H1 (cell line): Measurements from ENCODE around the gene MYO18A. TPM values are rescaled to one million over a fixed set of nuclear protein-coding genes. Genes with fewer than 3 reads are reported as not detected.
A peak's percentile ranks its signal among the peaks of the same experiment; 100 is the strongest.

Experiments used
- CTCF ChIA-PET: fragments of 300-600 bp; sonication (Branson Sonifier 250); formaldehyde crosslinking; loops from one replicate; lab custom pipeline; 2021; ENCODE audit not compliant: partially characterized antibody; lab: Charles Lee
- POLR2A ChIA-PET: fragments of 300-600 bp; sonication (Branson Sonifier 250); formaldehyde crosslinking; loops from one replicate; lab custom pipeline; 2021; ENCODE audit warnings: inconsistent platforms; ENCODE audit not compliant: partially characterized antibody; lab: Charles Lee
- DNase-seq, 2 experiments: peaks; one replicate each; pipeline versions ENCODE4 v3.0.0 to v3.0.0-alpha.2; 2010 to 2022; ENCODE audit warnings: low spot score in 2 of 2, low read depth in 1 of 2, mixed read lengths in 1 of 2
- FAIRE-seq: peaks from 2 replicates; lab custom pipeline; 2011; peaks lifted over from hg19 to GRCh38; lab: Jason Lieb, UNC
- H2AFZ ChIP-seq: 2 replicates; pipeline ENCODE4 v1.8.1; 2012; ENCODE audit warnings: low read length, inconsistent platforms
- H2AK5ac ChIP-seq: 2 replicates; pipeline ENCODE4 v1.6.1; 2013; ENCODE audit warnings: low read depth, low read length
- H2BK120ac ChIP-seq: replicated peaks from 2 replicates; pipeline ENCODE3; 2013; ENCODE audit warnings: low read depth, low read length, inconsistent platforms
- H2BK12ac ChIP-seq: 2 replicates; pipeline ENCODE4 v1.6.1; 2013; ENCODE audit warnings: low read depth, low read length
- H2BK15ac ChIP-seq: 2 replicates; pipeline ENCODE4 v1.6.1; 2013; ENCODE audit warnings: low read length
- H2BK20ac ChIP-seq: 2 replicates; pipeline ENCODE4 v1.6.1; 2013; ENCODE audit warnings: low read length
- H2BK5ac ChIP-seq: 2 replicates; pipeline ENCODE4 v1.6.1; 2013; ENCODE audit warnings: low read depth, low read length
- H3K14ac ChIP-seq: 2 replicates; pipeline ENCODE4 v1.6.1; 2013; ENCODE audit warnings: inconsistent platforms; ENCODE audit not compliant: insufficient read length
- H3K18ac ChIP-seq: 2 replicates; pipeline ENCODE4 v1.6.1; 2013; ENCODE audit warnings: low read length; ENCODE audit errors: extremely low read depth
- H3K23ac ChIP-seq: 2 replicates; pipeline ENCODE4 v1.6.1; 2013; ENCODE audit warnings: inconsistent platforms; ENCODE audit not compliant: insufficient read length
- H3K23me2 ChIP-seq: 2 replicates; pipeline ENCODE4 v1.6.1; 2013; ENCODE audit warnings: low read depth, low read length
- H3K27ac ChIP-seq: 2 replicates; pipeline ENCODE4 v1.6.1; 2011; ENCODE audit warnings: low read depth, low read length, inconsistent platforms
- H3K27me3 ChIP-seq, 4 experiments: replicated peaks in 1 of 4; 1 replicate in 1 of 4; 2 replicates in 3 of 4; pipeline versions ENCODE4 v1.6.1 to v1.8.1; 2011 to 2013; ENCODE audit warnings: low read length in 3 of 4, mild to moderate bottlenecking in 3 of 4, inconsistent platforms in 2 of 4, mixed read lengths in 2 of 4, moderate library complexity in 1 of 4; ENCODE audit not compliant: control insufficient read depth in 3 of 4, insufficient read depth in 3 of 4; ENCODE audit errors: extremely low read depth in 1 of 4
- H3K36me3 ChIP-seq, 4 experiments: 2 replicates each; pipeline versions ENCODE4 v1.6.1 to v1.8.1; 2011 to 2013; ENCODE audit warnings: mild to moderate bottlenecking in 4 of 4, low read length in 3 of 4, moderate library complexity in 2 of 4, control low read depth in 1 of 4, inconsistent platforms in 1 of 4; ENCODE audit not compliant: insufficient read depth in 4 of 4, control insufficient read depth in 2 of 4
- H3K4ac ChIP-seq: replicated peaks from 2 replicates; pipeline ENCODE3; 2013; ENCODE audit warnings: low read length, low read depth, mixed read lengths, inconsistent platforms; ENCODE audit not compliant: insufficient read length
- H3K4me1 ChIP-seq, 4 experiments: replicated peaks in 1 of 4; 1 replicate in 1 of 4; 2 replicates in 3 of 4; pipeline versions ENCODE4 v1.6.1 to v1.8.1; 2011 to 2013; ENCODE audit warnings: low read length in 3 of 4, inconsistent platforms in 2 of 4, mixed read lengths in 1 of 4; ENCODE audit not compliant: insufficient read depth in 4 of 4, control insufficient read depth in 3 of 4
- H3K4me2 ChIP-seq, 2 experiments: 2 replicates each; pipeline versions ENCODE4 v1.6.1 to v1.8.1; 2011 to 2013; ENCODE audit warnings: low read depth in 2 of 2, low read length in 2 of 2, control low read depth in 1 of 2, inconsistent platforms in 1 of 2, mild to moderate bottlenecking in 1 of 2; ENCODE audit not compliant: insufficient read depth in 1 of 2
- H3K4me3 ChIP-seq, 4 experiments: fragments of 200-600, 300-600 bp in 1 of 4; sonication (generic), shearing (Covaris generic), sonication (Bioruptor Twin) in 1 of 4; 2 replicates each; pipeline versions ENCODE4 v1.5.1 to v1.8.1; 2011 to 2016; ENCODE audit warnings: low read length in 4 of 4, low read depth in 3 of 4, control low read depth in 2 of 4, inconsistent platforms in 2 of 4, mild to moderate bottlenecking in 2 of 4, mixed read lengths in 1 of 4, moderate library complexity in 1 of 4; ENCODE audit not compliant: insufficient read depth in 2 of 4; ENCODE audit errors: extremely low read depth in 1 of 4
- H3K56ac ChIP-seq: replicated peaks from 2 replicates; pipeline ENCODE3; 2013; ENCODE audit warnings: low read depth, mild to moderate bottlenecking, mixed read lengths, low read length, inconsistent platforms; ENCODE audit not compliant: insufficient read length
- H3K79me1 ChIP-seq: 2 replicates; pipeline ENCODE4 v1.6.1; 2013; ENCODE audit warnings: low read depth, low read length, control low read depth
- H3K79me2 ChIP-seq, 2 experiments: 2 replicates each; pipeline versions ENCODE4 v1.6.1 to v1.8.1; 2012 to 2013; ENCODE audit warnings: low read length in 2 of 2, mild to moderate bottlenecking in 2 of 2, inconsistent platforms in 1 of 2; ENCODE audit not compliant: insufficient read depth in 2 of 2, control insufficient read depth in 1 of 2
- H3K9ac ChIP-seq, 4 experiments: replicated peaks in 1 of 4; 1 replicate in 1 of 4; 2 replicates in 3 of 4; pipeline versions ENCODE4 v1.6.1 to v1.8.1; 2011 to 2013; ENCODE audit warnings: low read depth in 3 of 4, low read length in 3 of 4, control low read depth in 2 of 4, mild to moderate bottlenecking in 2 of 4, moderate library complexity in 2 of 4, inconsistent platforms in 1 of 4; ENCODE audit errors: extremely low read depth in 1 of 4
- H3K9me3 ChIP-seq, 2 experiments: 2 replicates each; pipeline versions ENCODE4 v1.6.1 to v1.8.1; 2012 to 2013; ENCODE audit warnings: mild to moderate bottlenecking in 2 of 2, moderate library complexity in 2 of 2, control low read depth in 1 of 2, inconsistent platforms in 1 of 2, low read depth in 1 of 2, low read length in 1 of 2, mixed read lengths in 1 of 2; ENCODE audit not compliant: insufficient read depth in 2 of 2
- H4K20me1 ChIP-seq, 2 experiments: replicated peaks in 1 of 2; 2 replicates each; pipeline versions ENCODE3 to v1.8.1; 2011 to 2013; ENCODE audit warnings: inconsistent platforms in 2 of 2, low read length in 2 of 2, mild to moderate bottlenecking in 1 of 2; ENCODE audit not compliant: insufficient read depth in 2 of 2, control insufficient read depth in 1 of 2
- H4K5ac ChIP-seq: 2 replicates; pipeline ENCODE4 v1.6.1; 2013; ENCODE audit warnings: low read length, low read depth, mixed read lengths, inconsistent platforms; ENCODE audit not compliant: insufficient read length
- H4K8ac ChIP-seq: 2 replicates; pipeline ENCODE4 v1.8.0; 2013; ENCODE audit warnings: mild to moderate bottlenecking, moderate library complexity, low read length, inconsistent platforms; ENCODE audit not compliant: insufficient read depth; ENCODE audit errors: extremely low read depth
- H4K91ac ChIP-seq: replicated peaks from 2 replicates; pipeline ENCODE3; 2013; ENCODE audit warnings: low read length, mixed read lengths, inconsistent platforms; ENCODE audit not compliant: insufficient read length
- ASH2L ChIP-seq: fragments of 200-600, 300-600 bp; sonication (generic); IDR thresholded peaks from one replicate; pipeline ENCODE4 v1.7.1; 2017; ENCODE audit warnings: low read length
- CBX8 ChIP-seq: fragments of 300-800, 300-1000 bp; sonication (generic); IDR thresholded peaks from 2 replicates; pipeline ENCODE4 v1.7.1; 2016; ENCODE audit warnings: low read depth, low read length, borderline replicate concordance
- CREB1 ChIP-seq: IDR thresholded peaks from 2 replicates; pipeline ENCODE4 v1.6.1; 2012; ENCODE audit warnings: inconsistent platforms
- CTBP2 ChIP-seq: IDR thresholded peaks from 2 replicates; pipeline ENCODE4 v1.7.0; 2011; ENCODE audit warnings: borderline replicate concordance, mild to moderate bottlenecking, moderate library complexity, mixed read lengths, low read length; ENCODE audit not compliant: insufficient read depth, insufficient read length
- JUND ChIP-seq: IDR thresholded peaks from 2 replicates; pipeline ENCODE4 v1.6.1; 2011; ENCODE audit warnings: mild to moderate bottlenecking, improper control_type of control experiment, low read length
- KDM5A ChIP-seq: fragments of 200-600 bp; IDR thresholded peaks from 2 replicates; pipeline ENCODE4 v1.7.1; 2012; ENCODE audit warnings: mild to moderate bottlenecking, low read length, inconsistent platforms, mixed read lengths
- MAFK ChIP-seq: IDR thresholded peaks from 2 replicates; pipeline ENCODE4 v1.6.1; 2012; ENCODE audit warnings: low read depth, mild to moderate bottlenecking, improper control_type of control experiment, low read length
- PHF8 ChIP-seq: fragments of 200-600 bp; sonication (generic); conservative IDR thresholded peaks from 2 replicates; pipeline ENCODE4 v1.7.1; 2012; ENCODE audit warnings: low read depth, mild to moderate bottlenecking, inconsistent platforms, low read length, moderate library complexity
- SIN3A ChIP-seq, 2 experiments: IDR thresholded peaks in 1 of 2; conservative IDR thresholded peaks in 1 of 2; 2 replicates each; pipeline ENCODE4 v1.6.1; 2011 to 2012; ENCODE audit warnings: low read length in 2 of 2, improper control_type of control experiment in 1 of 2, low read depth in 1 of 2, mild to moderate bottlenecking in 1 of 2
- SP1 ChIP-seq: IDR thresholded peaks from 2 replicates; pipeline ENCODE4 v1.6.1; 2011; ENCODE audit warnings: low read depth, low read length
- SP4 ChIP-seq: IDR thresholded peaks from 2 replicates; pipeline ENCODE4 v1.6.1; 2012; ENCODE audit warnings: low read length, inconsistent platforms
- YY1 ChIP-seq: IDR thresholded peaks from 2 replicates; pipeline ENCODE4 v1.6.1; 2011; ENCODE audit warnings: low read depth, mild to moderate bottlenecking, low read length
- ZNF274 ChIP-seq: IDR thresholded peaks from 2 replicates; pipeline ENCODE4 v1.7.0; 2012; ENCODE audit warnings: low read length, borderline replicate concordance; ENCODE audit errors: extremely low read depth
- WGBS, 2 experiments: shearing (Covaris generic) in 1 of 2; methylation state at CpG; one replicate each; pipeline versions ENCODE4 v1.1.6 to v1.1.7; 2013 to 2015; ENCODE audit warnings: low lambda C conversion rate in 2 of 2, mixed read lengths in 2 of 2, inconsistent platforms in 1 of 2, low coverage in 1 of 2, missing lambda C conversion rate in 1 of 2; ENCODE audit not compliant: insufficient replicate concordance in 2 of 2, insufficient coverage in 1 of 2, insufficient read length in 1 of 2; ENCODE audit errors: extremely low coverage in 1 of 2, missing lambda C conversion rate in 1 of 2; 5-methylcytosine and 5-hydroxymethylcytosine counted together
- polyA plus RNA-seq, 7 experiments: library from polyadenylated mRNA; depleted of rRNA in 3 of 7; stranded (reverse) in 5 of 7; unstranded in 2 of 7; fragments of >200 nt in 5 of 7; fragments of 200-250 nt in 2 of 7; gene quantifications; 1 replicate in 5 of 7; 2 replicates in 1 of 7; 4 replicates in 1 of 7; pipeline versions ENCODE4 v1.2.1 to v1.2.3, GENCODE V29; 2011 to 2013; ENCODE audit warnings: missing spikeins in 2 of 7, mixed read lengths in 2 of 7
- total RNA-seq: library from RNA; stranded (reverse); fragmentation: NEBNext Ultra II Directional; extraction: Animal tissue kit (Norgen Biotek cat#: 25700); gene quantifications from 2 replicates; pipeline ENCODE4 v1.2.1, GENCODE V29; 2021
- TF ChIP-seq, protein P1 (sequence below): IDR thresholded peaks from 2 replicates; pipeline ENCODE4 v1.6.1; 2011; ENCODE audit warnings: low read depth, mild to moderate bottlenecking, low read length; ENCODE audit not compliant: insufficient read depth

MYO18A gene
- total and polyA plus RNA-seq, 2 of the 8 experiments (the other 6 are each of a cell fraction or from before 2014, with no cell fraction given): 7.6 to 43.8 TPM

DNA sequence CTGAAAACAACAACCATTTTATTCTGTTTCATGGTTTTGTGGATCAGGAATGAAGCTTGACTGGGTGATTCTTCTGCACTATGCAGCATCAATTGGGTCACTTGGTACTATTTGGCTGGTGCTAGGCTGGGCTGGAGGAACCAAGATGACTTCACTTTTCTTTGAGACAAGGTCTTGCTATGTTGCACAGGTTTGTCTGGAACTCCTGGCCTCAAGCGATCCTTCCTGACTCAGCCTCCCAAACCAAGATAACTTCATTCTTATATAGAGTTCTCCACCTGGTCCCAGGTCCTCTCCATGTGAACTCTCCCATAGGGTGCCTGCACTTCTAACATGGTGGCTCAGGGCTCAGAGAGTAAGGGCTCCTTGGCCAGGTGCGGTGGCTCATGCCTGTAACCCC is 139.1 kb downstream of the MYO18A start:
- H3K27ac ChIP-seq: no peak overlapping the region
- WGBS, 2 experiments: 92% methylated on average over 2 of the region's 2 CpGs; no CpG with 5 or more reads in 1 of the 2 experiments
- peaks cover 0 to 6% of the 10 kb centered on the region in 2 experiments; a peak in 1 of 4 replicates for H3K79me2 ChIP-seq
- no peak for TF ChIP-seq SP4
- no peak for TF ChIP-seq CBX8
- TF ChIP-seq SP1: no peak
- TF ChIP-seq PHF8: no peak
- no peak for TF ChIP-seq KDM5A
- TF ChIP-seq CTBP2: no peak
- TF ChIP-seq JUND: no peak
- no peak for TF ChIP-seq ASH2L
- no peak for TF ChIP-seq SIN3A (conservative IDR thresholded peaks at IDR 0.05 in 1 of 2, IDR thresholded peaks at IDR 0.05 in 1 of 2; ENCODE audit: low read depth in 1 of 2, low read length in 2 of 2)
- no peak for TF ChIP-seq MAFK
- TF ChIP-seq, protein P1, sequence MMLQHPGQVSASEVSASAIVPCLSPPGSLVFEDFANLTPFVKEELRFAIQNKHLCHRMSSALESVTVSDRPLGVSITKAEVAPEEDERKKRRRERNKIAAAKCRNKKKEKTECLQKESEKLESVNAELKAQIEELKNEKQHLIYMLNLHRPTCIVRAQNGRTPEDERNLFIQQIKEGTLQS: no peak
- TF ChIP-seq CREB1: no peak
- no peak for TF ChIP-seq ZNF274
- TF ChIP-seq YY1: no peak

More for the DNA sequence above, 139.1 kb downstream of the MYO18A start:
- Histone ChIP-seq H3K23me2 (peaks cover 4% of the 10 kb centered on the region; the same call in 1 of the 2 replicates), H3K14ac (no peak overlapping the region), H4K5ac (no peak overlapping the region), H4K8ac (no peak overlapping the region), H3K9ac (no peak overlapping the region), H3K4me3 (no peak overlapping the region), H3K23ac (no peak overlapping the region), H3K9me3 (no peaks in the 10 kb centered on the region), H2BK20ac (peak overlapping the region; percentile 100), H2BK12ac (peak overlapping the region; percentile 95; the same call in 1 of the 2 replicates), H3K27me3 (no peaks in the 10 kb centered on the region), H3K4me1 (peaks cover 17 to 37% (median 27%) of the 10 kb centered on the region in 4 experiments), H4K91ac (peak overlapping the region; percentile 48), H3K36me3 (peaks cover 0 to 10% (median 1%) of the 10 kb centered on the region in 4 experiments; a peak in 3 of 8 replicates), H3K4ac (peak overlapping the region; percentile 24), H3K18ac (peak overlapping the region; percentile 89), H2BK15ac (peak overlapping the region; percentile 82; the same call in 1 of the 2 replicates), H2BK5ac (peak overlapping the region; percentile 98; the same call in 1 of the 2 replicates), H3K79me1 (0 out of 2 replicates have a peak, but pooled peaks cover 2% of the 10 kb centered on the region), H3K56ac (no peak overlapping the region), H3K4me2 (no peak overlapping the region), H4K20me1 (no peaks in the 10 kb centered on the region), H2AFZ (no peak overlapping the region), H2BK120ac (peak overlapping the region; percentile 10), H2AK5ac (peak overlapping the region; percentile 98)
- FAIRE-seq (no peak), DNase-seq (no peak)
- CTCF ChIA-PET: interaction anchor here (2.1 to 4.8 kb wide), 6 partner anchors 19 to 75 kb away, joined by 6 to 23 read pairs (median 10); no protein-coding TSS in a partner anchor
- POLR2A ChIA-PET: interaction anchor here (1.3 to 2.0 kb wide), 2 partner anchors 10 to 72 kb away, joined by 3 to 4 read pairs; no protein-coding TSS in a partner anchor
